Psoas muscle (tissue), 8 donors: Measurements from ENCODE around the gene ZCCHC14. TPM values are rescaled to one million over a fixed set of nuclear protein-coding genes. Genes with fewer than 3 reads are reported as not detected.
"Not testable (repeated sequence)": the region's sequence is repeated elsewhere in the genome, so short reads cannot be mapped to it uniquely, and the experiment has no call there.

ENCODE experiments used
- ATAC-seq, 4 donors: fragments of 200-7000 bp; cut with Tn5 transposase; one replicate each; pipeline ENCODE4 v1.9.1; 2020; ENCODE audit warnings: moderate library complexity in 3 of 4, mild to moderate bottlenecking in 2 of 4
- DNase-seq, 2 donors: peaks; one replicate each; pipeline ENCODE4 v3.0.0-alpha.2; 2020
- H3K27ac ChIP-seq: fragments of 200-600 bp; one replicate; pipeline ENCODE4 v1.8.0; 2022
- H3K27me3 ChIP-seq, 3 donors: fragments of 200-600 bp in 1 of 3; one replicate each; pipeline versions ENCODE4 v1.6.1 to v1.8.0; 2013 to 2022; ENCODE audit warnings: low read length in 2 of 3, mild to moderate bottlenecking in 2 of 3, moderate library complexity in 1 of 3; ENCODE audit not compliant: insufficient read depth in 3 of 3
- H3K36me3 ChIP-seq, 2 donors: fragments of 200-600 bp in 1 of 2; one replicate each; pipeline versions ENCODE4 v1.6.1 to v1.8.0; 2013 to 2022; ENCODE audit warnings: low read depth in 1 of 2, mild to moderate bottlenecking in 1 of 2, moderate library complexity in 1 of 2; ENCODE audit not compliant: insufficient read depth in 1 of 2
- H3K4me1 ChIP-seq: fragments of 200-600 bp; one replicate; pipeline ENCODE4 v1.8.0; 2022
- H3K4me3 ChIP-seq: fragments of 200-600 bp; one replicate; pipeline ENCODE4 v1.8.0; 2022; ENCODE audit warnings: mild to moderate bottlenecking
- H3K9me3 ChIP-seq: fragments of 200-600 bp; one replicate; pipeline ENCODE4 v1.8.0; 2022
- WGBS, 3 donors: extraction: QIAGEN DNeasy Blood & Tissue Kit; methylation state at CpG; one replicate each; pipeline versions ENCODE4 v1.1.6 to v1.1.7; 2013; 5-methylcytosine and 5-hydroxymethylcytosine counted together
- intact Hi-C, 2 donors: fragments of 100-400 bp; cut with DNase I; formaldehyde crosslinking; loops; one replicate each; pipeline versions ENCODE4 v1.11.0 to v1.14.2; 2022
- polyA plus RNA-seq, 3 donors: library from polyadenylated mRNA; stranded (reverse); fragments of 200-250 nt; gene quantifications; one replicate each; pipeline ENCODE4 v1.2.3, GENCODE V29; 2013
- total RNA-seq, 4 donors: library from RNA; stranded (reverse); fragmentation: NEBNext Ultra II Directional in 2 of 4; extraction: Animal tissue kit (Norgen Biotek cat#: 25700) in 2 of 4; gene quantifications; one replicate each; pipeline versions ENCODE4 v1.2.1 to v1.2.4, GENCODE V29; 2021 to 2023
- TF ChIP-seq, protein P1 (sequence below): fragments of 200-600 bp; IDR thresholded peaks from one replicate; pipeline ENCODE4 v1.8.0; 2022; ENCODE audit warnings: antibody characterized with exemption
- donor health status: healthy with polysubstance abuse.
- donor health status: DM: no; HTN: no; CAD: no; lungs with moderate emphysema.
- donor health status: Bipolar disorder and iron deficiency.
- donor health status: healthy.
- donor health status: DM: yes; HTN: yes; CAD: no.
- donor health status: DM: no; HTN: no; CAD: no.
- donor health status: DM: no; HTN: no; CAD: no.
- donor health status: DM: yes; HTN: yes; CAD: no.

The ZCCHC14 gene
- total and polyA plus RNA-seq, 7 donors, result 5.8 to 17.3 (median 14.6) TPM

DNA sequence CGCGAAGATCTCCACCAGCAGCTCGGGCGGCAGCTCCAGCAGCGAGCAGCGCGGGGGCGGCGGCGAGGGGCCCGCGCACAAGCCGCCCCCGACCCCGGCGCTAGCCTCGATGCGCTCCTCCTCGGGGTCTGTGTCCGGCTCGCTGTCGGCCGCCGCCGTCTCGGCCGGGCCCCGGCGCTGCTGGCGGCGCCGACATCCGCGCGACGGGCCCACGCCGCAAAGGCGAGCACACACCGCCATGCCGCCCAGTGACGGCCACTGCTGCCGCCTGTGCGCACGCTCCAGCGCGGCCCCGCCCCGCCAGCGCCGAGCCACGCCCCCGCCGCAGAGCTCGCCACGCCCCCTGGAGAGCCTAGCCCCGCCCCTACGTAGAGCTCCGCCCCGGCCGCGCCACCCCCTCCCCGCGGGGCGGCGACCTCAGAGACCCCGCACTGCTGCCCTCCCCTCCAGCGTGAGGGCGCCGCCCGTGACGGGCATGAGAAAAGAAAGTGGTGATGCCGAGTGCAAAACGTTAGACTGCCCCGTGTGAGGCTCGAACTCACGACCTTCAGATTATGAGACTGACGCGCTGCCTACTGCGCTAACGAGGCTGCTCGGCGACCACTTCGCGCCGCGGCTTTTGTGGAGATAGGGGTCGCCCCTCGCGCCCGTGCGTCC, 109.2 kb downstream of the ZCCHC14 start, which contains the start of gene FBXO31:
Gene FBXO31, minus strand, starts transcription at position 272 of the 657 bp plus-strand sequence. Its CDS starts 32 bp downstream, at position 240.
- ATAC-seq, result peak; percentile 77 to 82 (median 78)
- TF ChIP-seq, protein P1, sequence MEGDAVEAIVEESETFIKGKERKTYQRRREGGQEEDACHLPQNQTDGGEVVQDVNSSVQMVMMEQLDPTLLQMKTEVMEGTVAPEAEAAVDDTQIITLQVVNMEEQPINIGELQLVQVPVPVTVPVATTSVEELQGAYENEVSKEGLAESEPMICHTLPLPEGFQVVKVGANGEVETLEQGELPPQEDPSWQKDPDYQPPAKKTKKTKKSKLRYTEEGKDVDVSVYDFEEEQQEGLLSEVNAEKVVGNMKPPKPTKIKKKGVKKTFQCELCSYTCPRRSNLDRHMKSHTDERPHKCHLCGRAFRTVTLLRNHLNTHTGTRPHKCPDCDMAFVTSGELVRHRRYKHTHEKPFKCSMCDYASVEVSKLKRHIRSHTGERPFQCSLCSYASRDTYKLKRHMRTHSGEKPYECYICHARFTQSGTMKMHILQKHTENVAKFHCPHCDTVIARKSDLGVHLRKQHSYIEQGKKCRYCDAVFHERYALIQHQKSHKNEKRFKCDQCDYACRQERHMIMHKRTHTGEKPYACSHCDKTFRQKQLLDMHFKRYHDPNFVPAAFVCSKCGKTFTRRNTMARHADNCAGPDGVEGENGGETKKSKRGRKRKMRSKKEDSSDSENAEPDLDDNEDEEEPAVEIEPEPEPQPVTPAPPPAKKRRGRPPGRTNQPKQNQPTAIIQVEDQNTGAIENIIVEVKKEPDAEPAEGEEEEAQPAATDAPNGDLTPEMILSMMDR, result no peak
- no peaks in the 10 kb centered on the region for H3K9me3 ChIP-seq
- intact Hi-C loops, result loop anchor here (2.0 kb wide), 2 partner anchors 59 to 67 kb away; partner anchors contain the start of gene C16orf95 (in 1 of the 2)
- peaks cover 49% of the 10 kb centered on the region for H3K4me1 ChIP-seq
- 0% methylated on average over 53 to 92 of the region's 92 CpGs for WGBS, 3 donors
- no peaks in the 10 kb centered on the region for H3K27me3 ChIP-seq
- peak; percentile 85 to 92 for DNase-seq
- H3K36me3 ChIP-seq, result no peaks in the 10 kb centered on the region
- peak within 1 kb of the TSS; percentile 99 for H3K27ac ChIP-seq
- H3K4me3 ChIP-seq, result peak within 1 kb of the TSS; percentile 77

DNA sequence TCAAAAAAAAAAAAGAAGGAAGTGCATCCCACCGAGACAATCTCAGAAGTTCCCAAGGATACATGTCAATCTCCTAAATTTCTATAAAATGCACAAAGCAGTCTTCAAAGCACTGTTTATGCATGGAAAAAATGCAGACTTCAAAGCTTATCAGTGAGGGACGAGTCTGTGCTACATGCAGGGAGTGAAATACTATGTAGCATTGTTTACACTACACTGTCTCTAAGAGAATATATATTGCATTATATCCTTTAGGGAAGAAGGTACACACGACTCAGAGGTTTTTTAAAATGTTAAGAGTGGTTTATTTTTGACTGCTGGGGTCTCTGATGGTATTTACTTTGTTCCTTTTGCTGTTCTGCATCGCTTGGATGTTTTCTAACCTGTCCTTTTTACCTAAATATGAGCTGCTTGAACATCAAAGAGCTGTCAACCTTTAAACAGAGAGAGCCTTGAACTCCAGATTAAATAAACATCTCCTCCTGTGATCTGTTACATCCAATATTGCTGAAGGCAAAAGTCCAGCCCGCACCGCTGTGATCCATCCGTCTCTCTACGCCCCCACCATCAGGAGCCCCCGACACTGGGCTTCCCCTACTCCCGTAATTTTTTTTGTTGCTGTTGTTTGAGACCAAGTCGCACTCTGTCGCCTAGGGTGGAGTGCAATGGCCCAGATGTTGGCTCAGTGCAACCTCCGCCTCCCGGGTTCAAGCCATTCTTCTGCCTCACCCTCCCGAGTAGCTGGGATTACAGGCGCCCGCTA, 110.6 kb downstream of the ZCCHC14 start:
- peak overlapping the region; percentile 77 for H3K4me3 ChIP-seq
- no peaks in the 10 kb centered on the region for H3K36me3 ChIP-seq
- 12 to 19% (median 13%) methylated on average over 17 of the region's 17 CpGs for WGBS, 3 donors
- peaks cover 50% of the 10 kb centered on the region for H3K4me1 ChIP-seq
- no peaks in the 10 kb centered on the region for H3K27me3 ChIP-seq
- H3K9me3 ChIP-seq, result no peaks in the 10 kb centered on the region
- intact Hi-C loops, result loop anchor here (2.0 kb wide), 2 partner anchors 57 to 65 kb away; partner anchors contain the start of gene C16orf95 (in 1 of the 2)
- no peak for ATAC-seq
- TF ChIP-seq, protein P1, result no peak
- peak overlapping the region; percentile 99 for H3K27ac ChIP-seq
- no peak for DNase-seq

DNA sequence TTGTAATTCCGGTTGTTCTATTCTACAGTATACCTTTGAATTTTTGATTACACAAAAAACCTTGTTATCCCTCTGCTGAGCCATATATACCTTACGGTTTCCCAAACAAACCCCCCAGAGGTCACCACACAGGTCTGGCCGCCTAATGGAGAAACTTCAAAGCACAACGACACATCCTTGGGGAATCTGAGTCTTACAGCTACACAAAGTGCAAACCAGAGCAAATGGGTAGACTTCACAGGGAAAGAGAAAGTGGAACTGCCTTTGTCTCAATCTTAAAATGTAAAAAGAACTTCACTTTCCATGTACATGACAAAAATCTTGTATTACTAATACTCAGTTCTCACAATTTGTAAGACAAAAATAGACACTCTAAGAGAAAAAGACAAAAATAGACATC, 111.9 kb downstream of the ZCCHC14 start:
- Histone ChIP-seq H3K27me3 (no peaks in the 10 kb centered on the region), H3K4me3 (peak overlapping the region; percentile 77), H3K27ac (peak overlapping the region; percentile 99), H3K36me3 (no peaks in the 10 kb centered on the region), H3K4me1 (peaks cover 60% of the 10 kb centered on the region), H3K9me3 (no peaks in the 10 kb centered on the region)
- DNase-seq (no peak), ATAC-seq (no peak)
- intact Hi-C loops, result no loop called here
- 44 to 59% (median 51%) methylated on average over 4 of the region's 4 CpGs for WGBS, 3 donors
- TF ChIP-seq, protein P1, result peak; percentile 6

DNA sequence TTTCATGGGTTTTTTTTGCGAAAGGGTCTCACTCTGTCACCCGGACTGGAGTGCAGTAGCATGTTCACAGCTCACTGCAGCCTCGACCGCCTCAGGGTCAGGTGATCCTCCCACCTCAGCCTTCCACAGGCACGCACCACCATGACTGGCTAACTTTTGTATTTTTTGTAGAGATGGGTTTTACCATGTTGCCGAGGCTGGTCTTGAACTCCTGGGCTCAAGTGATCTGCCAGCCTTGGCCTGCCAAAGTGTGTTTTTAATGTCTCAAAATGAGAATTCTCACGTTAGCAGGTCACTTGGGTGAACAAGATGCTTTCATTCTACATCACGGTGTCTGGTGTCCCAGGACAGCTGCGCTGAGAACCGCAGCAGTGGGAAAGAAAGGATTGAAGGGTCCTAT, 112.4 kb downstream of the ZCCHC14 start:
- DNase-seq (no peak), ATAC-seq (no peak)
- intact Hi-C loops, result no loop called here
- no peaks in the 10 kb centered on the region for H3K27me3 ChIP-seq
- no peaks in the 10 kb centered on the region for H3K9me3 ChIP-seq
- peaks cover 64% of the 10 kb centered on the region for H3K4me1 ChIP-seq
- no peaks in the 10 kb centered on the region for H3K36me3 ChIP-seq
- 59 to 81% (median 62%) methylated on average over 10 of the region's 10 CpGs for WGBS, 3 donors
- TF ChIP-seq, protein P1, result no peak
- peak overlapping the region; percentile 99 for H3K27ac ChIP-seq
- H3K4me3 ChIP-seq, result peak overlapping the region; percentile 77

DNA sequence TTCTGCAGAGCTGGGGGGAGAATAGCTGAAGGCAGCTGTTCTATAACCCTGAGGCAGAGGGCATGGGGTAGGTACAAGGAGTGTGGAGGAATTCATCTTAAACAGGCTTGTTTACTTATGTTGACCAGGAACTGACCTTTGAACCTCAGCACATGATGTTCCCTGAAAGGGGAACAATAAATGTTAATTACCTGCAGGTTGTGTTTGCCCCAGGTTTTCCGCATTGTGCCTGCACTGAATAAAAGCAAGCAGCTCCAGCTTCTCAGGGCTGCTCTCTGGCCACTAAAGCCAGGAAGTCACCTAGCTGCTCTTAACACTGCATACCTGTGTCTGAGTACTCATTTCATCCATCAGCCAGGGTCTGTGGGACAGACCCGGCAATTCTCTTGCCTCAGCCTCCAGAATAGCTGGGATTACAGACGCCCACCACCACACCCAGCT, 113.5 kb downstream of the ZCCHC14 start:
- 83 to 94% (median 86%) methylated on average over 3 of the region's 3 CpGs for WGBS, 3 donors
- H3K27me3 ChIP-seq, H3K9me3 ChIP-seq, H3K36me3 ChIP-seq, DNase-seq, ATAC-seq, intact Hi-C loops, H3K4me3 ChIP-seq: not testable (repeated sequence)
- Histone ChIP-seq H3K27ac (peak overlapping the region; percentile 99), H3K4me1 (peaks cover 64% of the 10 kb centered on the region)
